Central memory CD4-positive, alpha-beta T cell (primary cell): Measurements from ENCODE around the gene AK8.

ENCODE experiments used
- DNase-seq: peaks from one replicate; pipeline ENCODE4 v3.0.0; 2022

The AK8 gene

GRCh38 chr9:132824951-132825350 is 53.1 kb downstream of the AK8 start:
- DNase-seq, result no peak

GRCh38 chr9:132824151-132824550 is 53.9 kb downstream of the AK8 start:
- DNase-seq, result no peak

- no peak for DNase-seq
These were observed 54.5 kb downstream of the AK8 start for GRCh38 chr9:132823370-132824145.

- DNase-seq, result no peak
These were observed 57.7 kb downstream of the AK8 start for GRCh38 chr9:132820169-132820944.

- DNase-seq, result no peak
These were observed 59.5 kb downstream of the AK8 start for GRCh38 chr9:132818588-132818987.

GRCh38 chr9:132814937-132815336 is 63.1 kb downstream of the AK8 start:
- DNase-seq, result no peak

GRCh38 chr9:132813115-132813771 is 64.8 kb downstream of the AK8 start:
- DNase-seq, result no peak

- DNase-seq, result no peak
These were observed 66.1 kb downstream of the AK8 start for GRCh38 chr9:132811985-132812384.

GRCh38 chr9:132810314-132810713 is 67.8 kb downstream of the AK8 start:
- no peak for DNase-seq

GRCh38 chr9:132809677-132810271 is 68.3 kb downstream of the AK8 start:
- no peak for DNase-seq

GRCh38 chr9:132808645-132809044 is 69.4 kb downstream of the AK8 start:
- DNase-seq, result no peak

GRCh38 chr9:132806723-132807421 is 71.2 kb downstream of the AK8 start:
- no peak for DNase-seq

GRCh38 chr9:132806306-132806705 is 71.8 kb downstream of the AK8 start:
- no peak for DNase-seq

- no peak for DNase-seq
These were observed 73.3 kb downstream of the AK8 start for GRCh38 chr9:132804576-132805295.

GRCh38 chr9:132802121-132802795 is 75.8 kb downstream of the AK8 start:
- no peak for DNase-seq

- no peak for DNase-seq
These were observed 76.4 kb downstream of the AK8 start for GRCh38 chr9:132801659-132802058.

- DNase-seq, result peak; percentile 63
These were observed 77.9 kb downstream of the AK8 start for GRCh38 chr9:132800038-132800648.

GRCh38 chr9:132798817-132799790 is 79.0 kb downstream of the AK8 start:
- no peak for DNase-seq

- no peak for DNase-seq
These were observed 80.0 kb downstream of the AK8 start for GRCh38 chr9:132797861-132798659.
